HG03432 (cell line): ENCODE measurements around the gene SMCHD1.
A peak's percentile ranks its signal among the peaks of the same experiment; 100 is the strongest.

Experiments
- ATAC-seq: cut with Tn5 transposase; IDR thresholded peaks from one replicate; pipeline ENCODE4 v1.9.1; 2021; ENCODE audit warnings: mild to moderate bottlenecking, moderate library complexity; ENCODE audit not compliant: unreplicated experiment

Gene SMCHD1

GRCh38 chr18:2655178-2655953 is at the start of gene SMCHD1:
Gene SMCHD1 (plus strand): TSS chr18:2655726. CDS start chr18:2656076, 350 bp downstream.
- ATAC-seq = peak; percentile 75

DNA sequence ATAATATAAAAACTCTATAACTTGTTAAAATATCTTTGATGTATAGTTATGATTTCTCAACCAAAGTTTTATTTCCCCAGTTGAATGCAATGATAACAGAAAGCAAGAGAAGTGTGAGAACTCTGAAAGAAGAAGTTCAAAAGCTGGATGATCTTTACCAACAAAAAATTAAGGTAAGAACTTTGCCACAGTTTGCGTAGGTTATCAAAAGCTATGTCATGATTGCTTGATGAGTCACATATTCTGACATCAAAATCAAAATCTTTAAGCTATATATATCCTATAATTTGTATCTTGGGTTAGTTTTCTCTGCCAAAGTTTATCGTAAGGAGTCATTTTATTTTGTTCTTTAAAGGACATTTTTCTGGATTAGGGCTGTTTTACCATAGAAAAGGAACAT is 49.2 kb upstream of the SMCHD1 start:
- no peak for ATAC-seq

DNA sequence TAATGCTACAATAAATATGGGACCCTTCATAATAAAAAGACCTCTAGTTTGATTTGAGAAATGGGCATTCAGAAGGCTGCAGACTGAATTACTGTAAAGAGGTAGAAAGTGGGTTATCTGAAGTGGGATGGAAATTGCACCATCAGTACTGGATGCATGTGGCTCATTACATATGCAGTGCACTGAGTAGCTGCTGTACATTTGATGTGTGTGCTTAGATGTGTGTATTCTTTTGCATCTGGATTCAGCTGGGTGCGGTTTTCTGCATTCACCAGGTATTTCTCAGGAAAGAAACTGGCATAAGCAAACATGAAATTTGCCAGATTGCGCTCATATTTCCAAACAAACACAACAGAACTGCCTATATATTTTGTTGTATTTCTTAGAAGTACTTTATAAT is 45.9 kb upstream of the SMCHD1 start:
- no peak for ATAC-seq

GRCh38 chr18:2610549-2610948 is 45.0 kb upstream of the SMCHD1 start:
- ATAC-seq = no peak

GRCh38 chr18:2612996-2613395 is 42.5 kb upstream of the SMCHD1 start:
- ATAC-seq = no peak

GRCh38 chr18:2617401-2617998 is 38.0 kb upstream of the SMCHD1 start:
- no peak for ATAC-seq

- no peak for ATAC-seq
Observed at GRCh38 chr18:2618009-2618408, 37.5 kb upstream of the SMCHD1 start.

- no peak for ATAC-seq
Observed at GRCh38 chr18:2625217-2625616, 30.3 kb upstream of the SMCHD1 start.

DNA sequence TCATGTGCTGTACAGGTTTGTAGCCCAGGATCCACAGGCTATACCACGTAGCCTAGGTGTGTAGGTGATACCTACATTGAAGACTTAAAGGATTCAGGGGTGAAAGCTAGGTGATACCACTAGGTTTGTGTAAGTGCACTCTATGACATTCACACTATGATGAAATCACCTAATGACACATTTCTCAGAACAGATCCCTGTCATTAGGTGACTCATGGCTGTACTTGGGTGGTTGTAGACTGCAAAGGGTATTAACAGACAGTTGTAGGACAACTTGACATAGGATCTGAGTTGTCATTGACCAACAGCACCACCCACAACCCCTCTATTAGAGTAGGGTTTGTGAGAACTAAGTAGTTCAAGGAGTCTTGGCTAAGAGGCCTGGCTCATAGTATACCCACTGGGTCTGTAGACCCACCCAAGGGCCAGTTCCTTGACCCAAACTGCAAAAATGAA is 27.7 kb upstream of the SMCHD1 start:
- peak; percentile 52 for ATAC-seq

GRCh38 chr18:2629003-2629402 is 26.5 kb upstream of the SMCHD1 start:
- no peak for ATAC-seq

DNA sequence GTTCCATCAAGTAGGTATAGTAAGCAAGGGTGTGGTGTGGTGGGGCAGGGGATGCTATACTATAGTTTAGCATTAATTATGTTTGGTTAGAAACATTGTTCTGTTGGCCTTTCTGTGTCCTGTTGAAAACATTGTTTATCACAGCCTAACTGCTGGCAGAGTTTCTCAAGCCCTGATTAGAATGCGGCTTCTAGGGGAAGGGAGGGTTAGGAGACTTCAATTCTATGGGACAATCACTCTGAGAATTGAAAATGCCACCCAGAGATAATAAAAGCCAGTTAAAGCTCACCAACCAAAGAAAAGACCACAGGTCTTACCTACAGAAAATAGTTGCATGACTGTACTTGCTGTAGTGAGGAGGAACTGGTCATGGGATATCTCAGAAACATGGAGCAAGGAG is 19.9 kb upstream of the SMCHD1 start:
- ATAC-seq = no peak

DNA sequence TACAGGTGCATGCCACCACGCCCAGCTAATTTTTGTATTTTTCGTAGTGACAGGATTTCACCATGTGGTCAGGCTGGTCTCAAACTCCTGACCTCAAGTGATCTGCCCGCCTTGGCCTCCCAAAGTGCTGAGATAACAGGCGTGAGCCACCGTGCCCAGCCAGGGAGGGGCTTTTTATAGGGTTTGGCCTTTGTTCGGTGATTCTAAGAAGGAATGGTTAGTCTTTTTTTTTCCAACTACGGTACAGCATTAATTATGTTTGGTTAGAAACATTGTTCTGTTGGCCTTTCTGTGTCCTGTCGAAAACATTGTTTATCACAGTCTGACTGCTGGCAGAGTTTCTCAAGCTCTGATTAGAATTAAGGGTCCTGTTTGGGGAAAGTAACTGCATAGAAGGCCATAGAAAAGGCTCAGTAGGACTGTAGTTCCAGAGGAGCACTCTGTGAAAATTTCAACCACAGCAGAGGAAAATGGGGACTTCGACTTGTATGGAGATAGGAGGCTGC is 19.3 kb upstream of the SMCHD1 start:
- peak; percentile 32 for ATAC-seq

DNA sequence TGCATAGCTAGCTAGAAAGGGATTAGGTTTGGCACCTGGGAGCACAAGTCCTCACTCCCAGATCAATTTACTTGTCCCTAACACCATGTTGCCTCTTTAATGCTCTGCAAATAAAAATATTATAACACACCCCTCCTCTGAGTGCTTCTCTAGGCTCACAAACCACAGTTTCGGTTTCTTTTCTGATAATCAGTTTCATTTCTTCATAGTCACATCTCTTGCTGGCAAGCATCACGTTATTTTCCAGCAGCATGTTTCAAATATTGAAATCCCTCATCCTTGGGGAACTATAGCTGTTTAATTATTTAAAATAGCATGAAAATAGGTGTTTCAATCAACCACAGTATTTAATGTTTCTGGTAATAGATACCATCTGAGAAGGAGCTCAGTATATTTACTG is 13.9 kb upstream of the SMCHD1 start:
- peak; percentile 78 for ATAC-seq

DNA sequence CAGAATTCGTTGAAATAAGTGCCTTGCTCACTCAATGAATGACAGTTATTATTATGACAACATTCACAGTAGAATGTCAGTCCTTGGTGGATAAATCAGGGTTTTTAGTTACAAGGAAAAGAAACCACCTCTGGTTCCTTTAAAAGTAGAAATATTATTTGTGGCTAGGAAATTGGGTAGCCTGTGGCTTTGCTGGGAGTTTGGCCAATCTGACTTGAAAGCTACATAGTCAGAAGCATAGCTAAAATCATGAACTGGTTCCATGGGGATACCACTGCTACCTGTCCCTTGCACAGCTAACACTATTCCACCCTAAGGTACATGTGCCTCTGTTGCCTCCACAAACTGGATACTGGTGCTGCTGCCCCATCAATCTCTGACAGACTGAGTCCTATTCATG is 12.8 kb upstream of the SMCHD1 start:
- ATAC-seq = no peak

DNA sequence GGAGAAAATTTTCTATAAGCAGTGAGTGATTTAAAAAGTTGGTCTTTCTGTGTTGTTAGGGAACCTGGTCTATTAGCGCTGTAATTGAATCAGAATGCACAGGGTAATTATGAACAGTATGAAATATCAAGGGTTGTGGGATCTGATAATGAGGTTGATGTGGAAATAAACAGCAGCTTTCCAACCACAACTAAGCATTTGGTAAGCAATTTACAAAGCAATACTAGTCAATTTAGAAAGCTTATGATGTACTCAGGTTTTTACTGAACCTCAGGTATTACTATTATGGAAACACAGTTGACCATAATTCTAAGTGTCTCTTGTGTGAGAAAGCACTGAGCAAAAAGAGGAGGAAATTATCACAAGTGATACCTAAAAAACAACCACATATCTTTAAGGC is 11.0 kb upstream of the SMCHD1 start:
- ATAC-seq = no peak

DNA sequence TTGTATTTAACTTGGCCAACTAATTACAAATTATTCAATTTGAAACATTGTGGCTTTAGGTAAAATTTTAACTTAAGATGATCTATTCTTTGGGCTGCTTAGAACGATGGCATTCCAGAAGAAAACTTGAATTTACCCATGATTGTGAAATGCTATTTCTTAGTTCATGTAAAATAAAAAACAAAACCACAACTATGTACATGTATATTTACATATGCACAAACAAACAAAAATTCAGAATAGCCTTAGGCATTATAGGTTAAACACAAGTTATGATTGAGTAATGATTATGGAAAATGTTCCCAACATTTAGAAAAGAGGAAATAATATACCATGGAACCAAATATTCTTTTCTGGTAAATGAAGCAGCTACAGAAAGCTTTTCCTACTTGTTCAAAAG is 3.5 kb upstream of the SMCHD1 start:
- no peak for ATAC-seq

DNA sequence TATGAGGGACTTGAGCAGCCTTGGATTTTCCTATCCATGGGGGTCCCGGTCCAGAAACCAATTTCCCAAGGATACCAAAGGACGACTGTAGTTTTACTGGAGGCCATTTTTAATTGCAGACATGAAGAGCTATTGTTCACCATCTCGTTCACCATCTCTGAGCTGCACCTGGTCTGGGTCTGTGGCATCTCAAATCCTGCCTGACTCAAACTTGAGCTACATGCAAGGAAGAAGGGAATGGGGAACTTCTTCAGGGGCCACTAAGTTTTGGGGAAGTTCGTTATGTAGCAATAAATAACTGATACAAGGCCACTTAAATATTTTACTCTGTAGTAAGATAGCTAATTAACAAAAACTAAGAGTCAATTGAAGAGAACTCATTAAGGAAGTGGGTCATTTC is 2.1 kb upstream of the SMCHD1 start:
- no peak for ATAC-seq

GRCh38 chr18:2654169-2654927 is 1.2 kb upstream of the SMCHD1 start:
- no peak for ATAC-seq

- ATAC-seq = peak; percentile 44
Observed at GRCh38 chr18:2654928-2655177, 673 bp upstream of the SMCHD1 start.

- ATAC-seq = peak; percentile 27
Observed at GRCh38 chr18:2655954-2656236, 369 bp downstream of the SMCHD1 start.

- ATAC-seq = peak; percentile 11
Observed at GRCh38 chr18:2656237-2656980, 883 bp downstream of the SMCHD1 start.
